ENCODE data around the gene ZCCHC13. TPM values are rescaled to one million over a fixed set of nuclear protein-coding genes. Genes with fewer than 3 reads are reported as not detected.

The ZCCHC13 gene
- total and polyA plus RNA-seq, 2 of the 8 experiments (the other 6 are each of a cell fraction or from before 2014, with no cell fraction given), result not detected

DNA sequence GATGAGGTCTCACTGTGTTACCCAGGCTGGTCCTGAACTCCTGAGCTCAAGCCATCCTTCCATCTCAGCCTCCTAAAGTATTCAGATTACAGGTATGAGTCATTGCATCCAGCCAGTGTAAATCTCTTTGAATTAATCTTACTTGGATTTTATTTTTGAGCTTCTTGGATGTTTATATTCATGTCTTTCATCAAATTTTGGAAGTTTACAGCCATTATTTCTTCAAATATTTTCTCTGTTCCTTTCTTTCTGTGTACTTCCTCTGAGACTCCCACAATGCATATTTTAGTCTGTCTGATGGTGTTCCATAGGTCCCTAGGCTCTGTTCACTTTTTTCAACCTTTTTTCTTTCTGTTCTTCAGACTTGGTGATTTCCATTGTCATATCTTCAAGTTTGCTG is 34.9 kb downstream of the ZCCHC13 start:
- H4K8ac ChIP-seq (ENCODE audit: extremely low read depth, insufficient read depth, low read length), result no peak overlapping the region
- H3K9ac ChIP-seq (replicated peaks in 1 of 4; ENCODE audit: extremely low read depth in 1 of 4, low read depth in 3 of 4, low read length in 3 of 4), result no peak overlapping the region
- H2BK15ac ChIP-seq (ENCODE audit: low read length), result no peak overlapping the region
- H2AK5ac ChIP-seq (ENCODE audit: low read depth, low read length), result no peak overlapping the region
- no peaks in the 10 kb centered on the region for H4K20me1 ChIP-seq (replicated peaks in 1 of 2; ENCODE audit: control insufficient read depth in 1 of 2, insufficient read depth in 2 of 2, low read length in 2 of 2)
- H4K91ac ChIP-seq (replicated peaks; ENCODE audit: insufficient read length, low read length), result no peak overlapping the region
- ChIA-PET CTCF (ENCODE audit: partially characterized antibody) (no interaction called here), POLR2A (ENCODE audit: partially characterized antibody) (no interaction called here)
- no peak overlapping the region for H3K4me2 ChIP-seq (ENCODE audit: insufficient read depth in 1 of 2, low read depth in 2 of 2, low read length in 2 of 2)
- H3K79me1 ChIP-seq (ENCODE audit: low read depth, low read length), result no peaks in the 10 kb centered on the region
- no peak overlapping the region for H3K27ac ChIP-seq (ENCODE audit: low read depth, low read length)
- H3K36me3 ChIP-seq (ENCODE audit: control insufficient read depth in 2 of 4, insufficient read depth in 4 of 4, low read length in 3 of 4), result no peaks in the 10 kb centered on the region
- no peak overlapping the region for H2AFZ ChIP-seq (ENCODE audit: low read length)
- 0 out of 4 replicates have a peak, but pooled peaks cover 0 to 3% of the 10 kb centered on the region in 2 experiments for H3K9me3 ChIP-seq (ENCODE audit: insufficient read depth in 2 of 2, low read depth in 1 of 2, low read length in 1 of 2)
- no peaks in the 10 kb centered on the region for H3K23me2 ChIP-seq (ENCODE audit: low read depth, low read length)
- no peak overlapping the region for H2BK120ac ChIP-seq (replicated peaks; ENCODE audit: low read depth, low read length)
- no peak overlapping the region for H2BK12ac ChIP-seq (ENCODE audit: low read depth, low read length)
- no peak overlapping the region for H2BK20ac ChIP-seq (ENCODE audit: low read length)
- no peak for DNase-seq (ENCODE audit: low read depth in 1 of 2, low spot score in 2 of 2)
- H3K4me1 ChIP-seq (replicated peaks in 1 of 4; ENCODE audit: control insufficient read depth in 3 of 4, insufficient read depth in 4 of 4, low read length in 3 of 4), result peaks cover 0 to 3% (median under 1%) of the 10 kb centered on the region in 4 experiments; a peak in 1 of 7 replicates
- H3K56ac ChIP-seq (replicated peaks; ENCODE audit: insufficient read length, low read depth, low read length), result no peak overlapping the region
- TF ChIP-seq CTBP2 (IDR thresholded peaks at IDR 0.05; ENCODE audit: borderline replicate concordance, insufficient read depth, insufficient read length, low read length), result no peak
- TF ChIP-seq GTF2F1 (IDR thresholded peaks at IDR 0.05; ENCODE audit: borderline replicate concordance, low read depth, low read length), result no peak
- no peak for TF ChIP-seq MAFK (IDR thresholded peaks at IDR 0.05; ENCODE audit: low read depth, low read length)
- TF ChIP-seq TBP (IDR thresholded peaks at IDR 0.05; ENCODE audit: low read depth, low read length), result no peak
- no peak for TF ChIP-seq POLR2AphosphoS5 (IDR thresholded peaks at IDR 0.05; ENCODE audit: low read depth, low read length)
- no peak for TF ChIP-seq SRF (IDR thresholded peaks at IDR 0.05; ENCODE audit: low read depth, low read length)
- no peak for TF ChIP-seq TAF7 (optimal IDR thresholded peaks at IDR 0.05; ENCODE audit: borderline replicate concordance, low read depth, low read length)
- no peak for TF ChIP-seq CREB1 (IDR thresholded peaks at IDR 0.05)
- TF ChIP-seq JUND (IDR thresholded peaks at IDR 0.05; ENCODE audit: low read length), result no peak
- H3K18ac ChIP-seq (ENCODE audit: extremely low read depth, low read length), result no peak overlapping the region
- no peak for FAIRE-seq
- no peaks in the 10 kb centered on the region for H3K79me2 ChIP-seq (ENCODE audit: control insufficient read depth in 1 of 2, insufficient read depth in 2 of 2, low read length in 2 of 2)
- no peak overlapping the region for H3K14ac ChIP-seq (ENCODE audit: insufficient read length)
- no peak overlapping the region for H4K5ac ChIP-seq (ENCODE audit: insufficient read length, low read depth, low read length)
- H3K27me3 ChIP-seq (replicated peaks in 1 of 4; ENCODE audit: control insufficient read depth in 3 of 4, extremely low read depth in 1 of 4, insufficient read depth in 3 of 4, low read length in 3 of 4), result no peaks in the 10 kb centered on the region
- no peak overlapping the region for H3K4ac ChIP-seq (replicated peaks; ENCODE audit: insufficient read length, low read depth, low read length)
- no peak overlapping the region for H3K4me3 ChIP-seq (ENCODE audit: extremely low read depth in 1 of 4, insufficient read depth in 2 of 4, low read depth in 3 of 4, low read length in 4 of 4)
- no peak overlapping the region for H3K23ac ChIP-seq (ENCODE audit: insufficient read length)
- no peak overlapping the region for H2BK5ac ChIP-seq (ENCODE audit: low read depth, low read length)
